ENCODE results near the gene VEGFC. TPM values are rescaled to one million over a fixed set of nuclear protein-coding genes. Genes with fewer than 3 reads are reported as not detected.

VEGFC gene
- total RNA-seq, 1 donor from 2014 or later, result 8.7 TPM

DNA sequence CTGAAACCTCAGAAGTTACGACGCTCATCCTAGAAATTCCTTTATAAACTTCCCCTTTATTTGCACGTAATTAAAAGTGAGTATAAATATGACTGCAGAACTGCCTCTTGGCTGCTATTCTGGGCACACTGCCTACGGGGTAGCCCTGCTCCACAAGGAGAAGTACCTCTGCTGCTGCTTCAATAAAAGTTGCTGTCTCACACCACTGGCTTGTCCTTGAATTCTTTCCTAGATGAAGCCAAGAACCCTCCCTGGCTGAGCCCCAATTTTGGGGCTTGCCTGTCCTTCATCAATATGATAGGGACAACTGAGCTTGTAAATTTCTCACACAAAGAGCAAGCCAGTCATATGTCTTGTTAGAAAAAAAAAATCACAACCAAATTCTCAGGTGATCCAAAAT lies 115.8 kb downstream of the VEGFC start:
- TF ChIP-seq, protein P1, sequence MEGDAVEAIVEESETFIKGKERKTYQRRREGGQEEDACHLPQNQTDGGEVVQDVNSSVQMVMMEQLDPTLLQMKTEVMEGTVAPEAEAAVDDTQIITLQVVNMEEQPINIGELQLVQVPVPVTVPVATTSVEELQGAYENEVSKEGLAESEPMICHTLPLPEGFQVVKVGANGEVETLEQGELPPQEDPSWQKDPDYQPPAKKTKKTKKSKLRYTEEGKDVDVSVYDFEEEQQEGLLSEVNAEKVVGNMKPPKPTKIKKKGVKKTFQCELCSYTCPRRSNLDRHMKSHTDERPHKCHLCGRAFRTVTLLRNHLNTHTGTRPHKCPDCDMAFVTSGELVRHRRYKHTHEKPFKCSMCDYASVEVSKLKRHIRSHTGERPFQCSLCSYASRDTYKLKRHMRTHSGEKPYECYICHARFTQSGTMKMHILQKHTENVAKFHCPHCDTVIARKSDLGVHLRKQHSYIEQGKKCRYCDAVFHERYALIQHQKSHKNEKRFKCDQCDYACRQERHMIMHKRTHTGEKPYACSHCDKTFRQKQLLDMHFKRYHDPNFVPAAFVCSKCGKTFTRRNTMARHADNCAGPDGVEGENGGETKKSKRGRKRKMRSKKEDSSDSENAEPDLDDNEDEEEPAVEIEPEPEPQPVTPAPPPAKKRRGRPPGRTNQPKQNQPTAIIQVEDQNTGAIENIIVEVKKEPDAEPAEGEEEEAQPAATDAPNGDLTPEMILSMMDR (IDR thresholded peaks at IDR 0.05; ENCODE audit: insufficient read depth, low read length, severe bottlenecking), result no peak

DNA sequence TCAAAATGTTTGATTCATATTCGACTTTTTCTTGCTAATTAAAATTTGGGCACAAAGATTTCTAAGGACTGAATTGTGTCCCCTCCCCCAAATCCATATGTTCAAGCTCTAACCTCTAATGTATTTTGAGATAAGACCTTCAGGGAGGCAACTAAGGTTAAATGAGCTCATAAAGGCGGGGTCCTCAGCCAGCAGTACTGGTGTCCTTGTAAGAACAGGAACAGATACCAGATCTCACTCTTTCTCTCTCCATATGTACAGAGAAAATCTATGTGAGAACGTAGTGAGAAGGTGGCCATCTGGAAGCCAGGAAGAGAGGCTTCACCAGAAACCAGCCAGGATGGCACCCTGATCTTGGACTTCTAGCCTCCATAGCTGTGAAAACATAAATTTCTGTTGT lies 116.9 kb downstream of the VEGFC start:
- H3K27me3 ChIP-seq (ENCODE audit: control insufficient read depth, insufficient read depth, low read length), result no peaks in the 10 kb centered on the region
- no peak for DNase-seq (ENCODE audit: low read depth)
- TF ChIP-seq, protein P1 (IDR thresholded peaks at IDR 0.05; ENCODE audit: insufficient read depth, low read length, severe bottlenecking), result no peak

More for the DNA sequence above, 115.8 kb downstream of the VEGFC start:
- no peaks in the 10 kb centered on the region for H3K36me3 ChIP-seq (ENCODE audit: control insufficient read depth, insufficient read depth, low read length)
- no peak overlapping the region for H3K4me3 ChIP-seq (ENCODE audit: low read depth, low read length)
- no peak for FAIRE-seq
- no peak for DNase-seq (ENCODE audit: low read depth)
- no peaks in the 10 kb centered on the region for H3K27me3 ChIP-seq (ENCODE audit: control insufficient read depth, insufficient read depth, low read length)

DNA sequence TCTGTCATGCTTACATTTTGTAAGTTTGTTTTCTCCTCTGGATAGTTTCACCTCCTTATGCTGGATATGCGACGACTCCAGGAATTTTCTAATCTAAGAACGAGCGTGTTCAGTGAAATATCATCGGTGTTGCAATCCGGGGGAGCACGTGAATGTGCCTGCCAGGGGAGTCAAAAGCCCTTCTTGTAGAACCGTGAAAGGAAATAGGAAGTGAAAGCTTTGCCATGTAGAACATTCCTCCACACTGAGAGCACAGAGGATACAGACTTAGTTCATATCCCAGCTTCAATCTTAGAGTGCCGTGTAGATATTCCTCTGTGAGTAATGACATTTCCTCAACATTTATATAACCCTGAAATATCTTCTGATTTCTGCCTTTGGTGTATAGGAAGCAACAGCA lies 121.2 kb downstream of the VEGFC start:
- DNase-seq (ENCODE audit: low read depth), result no peak
- Histone ChIP-seq H3K36me3 (ENCODE audit: control insufficient read depth, insufficient read depth, low read length) (no peaks in the 10 kb centered on the region), H3K4me3 (ENCODE audit: low read depth, low read length) (no peak overlapping the region), H3K27me3 (ENCODE audit: control insufficient read depth, insufficient read depth, low read length) (no peaks in the 10 kb centered on the region)
- FAIRE-seq, result no peak
- TF ChIP-seq, protein P1 (IDR thresholded peaks at IDR 0.05; ENCODE audit: insufficient read depth, low read length, severe bottlenecking), result no peak

More for the DNA sequence above, 116.9 kb downstream of the VEGFC start:
- Histone ChIP-seq H3K4me3 (ENCODE audit: low read depth, low read length) (no peak overlapping the region), H3K36me3 (ENCODE audit: control insufficient read depth, insufficient read depth, low read length) (no peaks in the 10 kb centered on the region)
- FAIRE-seq, result no peak

DNA sequence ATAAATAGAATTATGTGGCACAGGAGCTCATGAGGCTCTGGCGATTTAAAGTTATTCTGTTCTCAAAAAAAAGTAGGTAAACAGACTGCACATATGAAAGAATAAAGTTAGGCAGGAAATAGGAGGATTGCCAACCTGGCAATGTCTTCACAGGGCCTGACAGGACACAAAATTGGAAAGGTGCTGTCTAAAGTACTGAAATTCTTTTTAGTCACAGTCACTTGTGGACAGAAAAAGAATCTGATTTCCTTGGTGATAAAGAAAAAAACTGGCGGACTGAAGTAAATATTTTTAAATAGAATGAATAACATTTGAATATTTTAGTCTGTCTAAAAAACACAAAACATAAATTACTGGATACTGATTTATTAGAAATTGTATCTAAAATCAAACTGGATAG lies 124.4 kb downstream of the VEGFC start:
- Histone ChIP-seq H3K4me3 (ENCODE audit: low read depth, low read length) (no peak overlapping the region), H3K27me3 (ENCODE audit: control insufficient read depth, insufficient read depth, low read length) (no peaks in the 10 kb centered on the region), H3K36me3 (ENCODE audit: control insufficient read depth, insufficient read depth, low read length) (no peaks in the 10 kb centered on the region)
- no peak for DNase-seq (ENCODE audit: low read depth)
- TF ChIP-seq, protein P1 (IDR thresholded peaks at IDR 0.05; ENCODE audit: insufficient read depth, low read length, severe bottlenecking), result no peak
- FAIRE-seq, result no peak

DNA sequence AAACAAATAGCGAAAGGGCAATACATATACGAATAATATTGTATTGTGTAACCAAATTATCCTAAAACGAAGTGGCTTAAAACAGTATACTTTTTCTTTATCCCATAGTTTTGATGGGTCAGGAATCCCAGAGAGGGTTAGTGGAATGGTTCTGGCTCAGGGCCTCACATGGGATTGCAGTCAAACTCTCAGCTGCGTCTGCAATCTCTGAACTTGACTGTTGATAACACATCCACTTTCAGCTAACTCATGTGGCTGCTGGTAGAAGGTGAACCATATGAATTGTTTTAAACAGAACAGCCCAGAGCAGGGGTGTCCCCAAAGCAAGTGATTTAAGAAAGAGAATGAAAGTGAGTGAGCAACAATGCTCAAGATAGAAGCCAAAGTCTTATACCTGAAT lies 127.8 kb downstream of the VEGFC start:
- FAIRE-seq (no peak), DNase-seq (ENCODE audit: low read depth) (no peak)
- Histone ChIP-seq H3K4me3 (ENCODE audit: low read depth, low read length) (no peak overlapping the region), H3K36me3 (ENCODE audit: control insufficient read depth, insufficient read depth, low read length) (no peaks in the 10 kb centered on the region), H3K27me3 (ENCODE audit: control insufficient read depth, insufficient read depth, low read length) (no peaks in the 10 kb centered on the region)
- TF ChIP-seq, protein P1 (IDR thresholded peaks at IDR 0.05; ENCODE audit: insufficient read depth, low read length, severe bottlenecking), result no peak

DNA sequence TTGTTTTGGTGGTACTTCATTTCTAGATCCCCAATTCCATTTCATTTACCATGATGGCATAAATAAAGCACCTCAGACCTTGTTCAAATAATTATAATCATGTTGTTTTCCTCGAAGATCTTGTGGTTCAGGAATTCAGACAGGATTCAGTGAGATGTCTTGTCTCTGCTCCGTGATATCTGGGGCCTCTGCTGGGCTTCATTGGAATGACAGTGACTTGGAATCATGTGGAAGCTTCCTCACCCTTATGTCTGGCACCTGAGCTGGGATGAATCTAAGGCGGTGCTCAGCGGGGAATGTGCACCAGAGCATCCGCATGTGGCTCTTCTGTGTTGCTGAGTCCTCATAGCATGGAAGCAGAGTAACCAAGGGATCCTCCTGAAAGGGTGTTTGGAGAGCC lies 132.2 kb downstream of the VEGFC start:
- Histone ChIP-seq H3K27me3 (ENCODE audit: control insufficient read depth, insufficient read depth, low read length) (no peaks in the 10 kb centered on the region), H3K36me3 (ENCODE audit: control insufficient read depth, insufficient read depth, low read length) (no peaks in the 10 kb centered on the region), H3K4me3 (ENCODE audit: low read depth, low read length) (no peak overlapping the region)
- DNase-seq (ENCODE audit: low read depth) (no peak), FAIRE-seq (no peak)
- TF ChIP-seq, protein P1 (IDR thresholded peaks at IDR 0.05; ENCODE audit: insufficient read depth, low read length, severe bottlenecking), result peak; percentile 8

Measured in bronchial epithelial cell (primary cell).